NCI-H1105 (cell line): ENCODE measurements around the gene APCDD1L.

ENCODE experiments used
- DNase-seq: peaks from one replicate; lab custom pipeline; 2025; lab: John Stamatoyannopoulos, UW

APCDD1L gene

DNA sequence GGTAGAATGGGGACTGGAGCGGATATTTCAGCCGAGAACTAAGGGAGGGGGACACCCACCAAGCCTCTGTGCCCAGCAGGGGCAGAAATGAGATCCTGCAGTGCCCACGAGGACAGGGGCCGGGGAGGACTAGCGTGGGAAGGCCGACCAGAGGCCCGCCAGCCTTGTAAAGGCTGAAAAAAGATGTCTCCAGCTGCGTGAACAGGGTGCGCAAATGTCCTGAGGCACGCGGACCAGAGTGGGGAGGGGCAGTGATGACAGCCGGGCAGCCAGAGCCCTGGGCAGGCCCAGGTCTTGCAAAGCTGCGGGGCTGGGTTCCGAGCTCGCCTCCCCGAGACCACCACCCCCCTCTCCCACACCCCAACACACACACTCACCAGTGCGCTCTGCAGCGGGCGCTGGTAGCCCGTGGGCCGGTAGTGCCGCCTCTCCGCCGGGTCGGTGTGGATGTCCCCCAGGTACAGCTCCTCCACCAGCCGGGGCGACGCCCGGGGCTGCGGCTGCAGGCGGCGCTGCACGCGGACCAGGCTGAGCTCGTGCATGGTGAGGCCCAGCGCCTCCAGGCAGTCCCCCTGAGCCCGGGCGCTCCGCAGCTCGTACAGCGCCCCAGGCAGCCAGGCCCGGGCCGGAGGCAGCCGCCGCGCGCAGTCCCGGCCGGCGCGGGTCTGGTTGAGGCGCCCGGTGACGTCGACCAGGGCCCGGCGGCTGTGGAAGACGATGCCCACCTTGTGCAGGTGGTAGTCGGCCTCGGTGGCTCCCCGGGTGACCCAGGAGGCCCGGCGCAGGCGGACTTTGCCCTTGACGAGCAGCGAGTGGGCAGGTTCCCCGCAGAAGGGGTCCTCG is 48.2 kb downstream of the APCDD1L start:
- DNase-seq, result no peak

DNA sequence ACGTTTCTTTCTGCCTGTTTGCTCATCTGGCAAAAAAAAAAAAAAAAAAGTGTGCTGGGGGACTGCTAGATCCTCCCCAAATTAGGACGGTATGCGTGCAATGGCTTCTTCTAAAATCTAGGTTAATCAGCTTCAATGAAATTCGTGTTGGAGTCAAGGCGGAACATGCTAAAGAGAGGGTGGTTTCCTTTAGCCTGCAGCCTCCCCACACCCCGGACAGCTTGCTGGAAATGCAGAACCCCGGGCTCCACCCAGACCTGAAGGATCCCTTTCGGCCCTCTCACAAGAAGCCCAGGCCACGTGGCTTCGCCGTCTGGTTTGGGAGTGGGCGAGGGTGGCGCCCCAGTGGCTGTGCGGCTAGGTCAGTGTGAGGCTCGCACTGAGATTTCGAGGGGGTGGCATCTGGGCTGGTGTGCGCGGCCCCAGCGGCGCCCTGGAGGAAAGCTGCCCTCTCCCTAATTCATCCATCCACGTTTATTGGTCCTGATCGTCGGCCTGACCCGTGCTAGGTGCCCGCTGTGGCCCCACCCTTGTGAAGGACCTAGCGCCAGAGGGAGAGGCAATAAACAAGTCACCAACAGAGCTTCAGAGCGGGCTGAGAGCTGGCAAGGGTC is 49.0 kb downstream of the APCDD1L start:
- DNase-seq, result no peak

- DNase-seq, result no peak
Observed at GRCh38 chr20:58464838-58465237, 50.4 kb downstream of the APCDD1L start.

DNA sequence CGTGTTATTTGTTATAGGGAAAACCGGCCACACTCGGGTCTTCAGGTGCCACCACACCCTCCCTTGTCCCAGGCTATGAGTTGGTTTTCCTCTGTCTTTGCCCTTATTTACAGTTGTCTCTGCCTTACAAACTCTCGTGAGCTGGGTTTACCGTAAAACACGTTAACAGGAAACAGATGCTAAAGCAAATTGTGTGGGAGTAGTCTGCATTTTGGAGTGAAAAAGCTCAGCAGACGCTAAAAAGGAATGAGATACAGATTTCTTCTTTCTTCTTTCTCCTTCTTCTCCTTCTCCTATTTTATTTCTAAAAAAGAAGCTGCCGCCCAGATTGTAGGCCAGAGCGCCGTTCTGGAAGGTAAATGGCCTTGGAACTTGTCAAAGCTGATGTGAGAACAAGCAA is 51.9 kb downstream of the APCDD1L start:
- DNase-seq, result no peak

GRCh38 chr20:58461899-58462298 is 53.3 kb downstream of the APCDD1L start:
- DNase-seq, result no peak

GRCh38 chr20:58461104-58461503 is 54.1 kb downstream of the APCDD1L start:
- DNase-seq, result no peak

DNA sequence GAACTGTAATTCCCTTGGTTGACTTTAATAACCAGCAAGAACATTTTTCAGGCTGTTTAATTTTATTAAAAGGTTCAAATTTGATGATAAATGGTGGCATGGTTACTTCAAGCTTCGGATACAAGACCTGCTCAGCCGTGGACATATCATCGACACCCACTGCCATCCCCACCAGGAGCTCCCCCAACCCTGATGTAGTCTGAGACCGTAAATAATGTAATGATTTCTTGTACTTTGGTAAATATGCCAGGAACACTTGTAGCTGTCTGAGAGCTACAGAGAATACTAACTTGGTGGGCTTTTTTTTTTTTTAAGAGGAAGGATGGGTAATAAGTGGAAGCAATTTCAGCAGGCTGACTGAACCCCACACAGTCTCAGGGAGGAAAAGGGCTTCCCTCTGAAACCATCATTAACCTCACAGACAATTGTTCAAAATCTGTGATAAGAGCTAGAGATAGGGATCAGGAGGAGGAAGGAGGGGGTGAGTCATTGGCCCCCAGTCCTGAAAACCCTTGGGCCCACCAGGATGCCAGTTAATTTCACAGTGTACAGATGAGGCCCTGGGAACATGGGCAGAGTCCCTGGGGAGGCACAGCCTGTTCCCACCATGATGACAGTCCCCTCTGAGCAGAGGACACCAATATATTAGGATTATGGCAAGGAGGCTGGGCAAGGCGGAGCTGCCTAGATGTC is 56.0 kb downstream of the APCDD1L start:
- DNase-seq, result no peak

GRCh38 chr20:58458342-58459057 is 56.7 kb downstream of the APCDD1L start:
- no peak for DNase-seq

DNA sequence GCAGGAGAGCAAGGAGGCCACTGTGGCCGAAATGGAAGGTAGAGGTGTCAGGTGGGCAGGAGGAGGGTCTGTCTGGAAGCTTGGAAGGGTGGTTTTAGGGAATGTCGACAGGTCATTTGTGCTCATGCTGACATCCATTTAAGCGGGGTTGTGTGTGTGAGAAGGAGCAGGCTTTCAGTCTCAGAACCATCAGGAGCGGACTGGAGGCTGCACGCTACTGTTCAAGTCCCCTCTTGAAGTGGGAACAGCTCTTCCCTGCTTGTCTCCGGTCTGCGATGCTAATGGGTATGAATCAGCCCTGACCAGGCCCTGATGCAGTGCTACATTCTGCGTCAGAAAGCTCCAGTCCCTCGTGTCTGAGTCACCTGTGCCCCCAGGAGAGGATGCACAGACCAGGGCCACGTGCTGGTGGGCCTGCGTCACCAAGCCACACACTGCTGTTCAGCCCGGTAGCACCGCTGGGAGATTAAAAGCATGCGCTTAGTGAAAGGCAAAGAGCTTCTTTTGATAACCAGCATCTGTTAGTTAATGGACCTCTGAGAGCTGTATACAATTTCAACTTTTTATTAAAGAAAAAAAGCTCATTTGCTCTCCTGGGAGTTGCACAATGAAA is 58.0 kb downstream of the APCDD1L start:
- peak; percentile 40 for DNase-seq

DNA sequence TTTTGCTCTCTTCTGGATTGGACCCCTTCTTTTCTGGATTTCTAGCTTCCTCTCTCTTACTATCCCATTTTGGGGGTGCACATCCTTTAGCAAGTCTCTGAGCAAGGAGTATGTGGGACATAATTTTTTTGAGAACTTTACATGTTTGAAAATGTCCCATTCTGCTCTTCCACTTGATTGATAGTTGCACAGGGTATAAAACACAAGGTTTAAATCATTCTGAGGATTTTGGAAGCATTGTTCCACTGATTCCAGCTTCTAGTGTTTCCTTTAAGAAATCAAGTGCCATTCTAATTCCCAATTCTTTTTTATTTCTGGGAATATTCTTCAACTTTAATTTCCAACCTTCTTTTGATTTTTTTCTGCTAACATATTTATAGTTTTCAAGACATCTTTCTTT is 60.7 kb downstream of the APCDD1L start:
- no peak for DNase-seq

GRCh38 chr20:58453391-58453790 is 61.8 kb downstream of the APCDD1L start:
- no peak for DNase-seq

DNA sequence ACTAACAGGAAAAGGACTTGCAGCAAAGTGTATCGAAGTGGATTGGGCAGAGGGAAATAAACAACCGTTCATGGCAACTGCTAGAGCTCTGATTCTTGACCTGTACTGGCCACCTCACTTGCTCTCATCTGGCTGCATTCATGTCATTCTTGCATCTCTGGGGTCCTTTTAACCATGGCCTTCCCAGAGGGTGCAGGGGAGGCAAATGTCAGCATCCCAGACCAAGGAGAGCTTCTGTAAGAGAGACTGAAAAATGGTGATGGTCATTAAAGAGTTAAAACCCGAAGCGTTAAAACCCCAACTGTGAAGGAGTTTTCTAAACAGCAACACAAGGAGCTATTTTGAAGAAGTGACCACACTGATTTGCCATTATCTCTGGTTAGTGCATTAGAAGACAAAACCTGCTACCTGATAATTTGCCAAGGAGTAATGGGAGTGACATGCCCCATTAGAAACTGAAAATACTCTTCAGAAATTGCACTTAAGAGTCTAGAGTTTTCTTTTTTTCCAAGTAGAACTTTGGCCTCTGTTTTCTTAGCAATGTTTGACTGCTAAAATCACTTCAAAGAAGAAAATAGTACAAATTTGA is 62.4 kb downstream of the APCDD1L start:
- DNase-seq, result no peak

DNA sequence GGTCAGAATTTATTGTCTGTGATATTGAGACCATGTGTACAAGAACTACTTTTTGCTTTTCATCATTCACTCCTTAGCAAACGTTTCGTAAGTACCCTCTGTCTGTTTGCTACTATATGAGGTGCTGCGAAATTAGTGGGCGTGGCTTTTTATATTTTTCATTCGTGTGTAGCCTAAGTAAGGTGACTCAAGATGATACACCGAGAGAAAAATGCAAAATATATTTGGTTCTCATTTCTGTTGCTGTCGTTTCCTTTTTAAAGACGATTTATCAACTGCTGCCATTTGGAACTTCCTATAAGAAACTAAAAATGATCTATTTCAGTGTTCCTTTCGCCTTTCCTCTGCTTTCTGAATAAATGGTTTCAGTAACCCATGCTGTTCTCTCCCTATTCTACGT is 64.9 kb downstream of the APCDD1L start:
- DNase-seq, result no peak

GRCh38 chr20:58449681-58450221 is 65.4 kb downstream of the APCDD1L start:
- no peak for DNase-seq

DNA sequence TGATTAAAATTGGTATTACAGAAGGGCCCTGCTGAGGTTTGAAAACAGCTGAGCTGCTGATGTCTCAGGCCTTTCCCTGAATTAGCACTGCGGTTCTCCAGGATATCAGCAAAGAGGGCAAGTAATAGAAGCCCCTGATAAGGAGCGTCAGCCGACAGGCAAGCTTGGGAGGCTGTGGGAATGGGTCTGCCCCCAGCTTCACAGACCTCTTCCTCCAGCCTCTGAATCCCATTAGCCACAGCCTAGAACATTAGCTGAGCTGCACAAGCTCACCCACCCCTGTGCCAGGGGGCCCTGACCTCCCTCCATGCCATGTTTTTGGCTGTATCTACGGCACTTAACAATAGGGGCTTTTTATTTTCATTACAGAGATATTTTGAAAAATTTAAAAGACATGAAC is 66.2 kb downstream of the APCDD1L start:
- no peak for DNase-seq

DNA sequence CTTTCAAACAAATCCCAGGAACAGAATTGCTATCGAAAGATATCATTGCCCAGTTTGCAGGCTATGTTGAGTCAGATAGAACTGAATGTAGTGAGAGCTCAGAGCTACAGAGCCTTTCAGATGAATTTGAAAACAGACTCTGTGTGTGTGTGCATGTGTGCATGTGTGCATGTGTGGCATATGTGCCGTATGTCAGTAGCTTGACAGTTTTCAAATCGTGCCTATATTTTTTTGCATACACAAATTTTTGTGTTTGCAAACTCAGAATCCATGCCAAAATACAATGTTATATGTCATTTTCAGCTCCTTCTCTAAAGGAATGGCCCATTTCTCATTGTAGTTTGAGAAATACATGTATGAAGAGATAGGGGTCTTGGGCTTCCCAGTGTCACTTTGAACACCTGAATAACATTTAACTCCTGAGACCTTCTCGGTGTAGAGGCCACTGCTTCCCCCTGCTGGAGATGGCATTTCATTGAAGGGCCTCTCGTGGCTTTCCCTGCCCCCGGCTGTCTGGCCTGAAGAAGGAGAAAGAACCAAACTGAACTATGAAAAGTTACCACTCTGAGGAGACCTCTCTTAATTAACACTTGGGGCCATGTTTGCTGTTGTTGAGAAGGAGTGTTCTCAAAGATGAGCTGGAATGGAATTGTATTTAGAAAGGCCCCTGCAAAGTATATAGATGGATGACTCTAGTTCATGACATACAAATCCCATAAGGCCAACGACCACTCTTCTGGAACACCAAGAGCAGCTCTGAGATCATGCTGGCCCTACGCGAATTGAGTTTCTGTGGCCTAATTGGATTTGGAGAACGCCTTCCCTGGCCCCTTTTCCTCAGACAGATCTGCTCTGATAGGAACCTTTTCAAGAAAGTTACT is 67.4 kb downstream of the APCDD1L start:
- peak; percentile 4 for DNase-seq

DNA sequence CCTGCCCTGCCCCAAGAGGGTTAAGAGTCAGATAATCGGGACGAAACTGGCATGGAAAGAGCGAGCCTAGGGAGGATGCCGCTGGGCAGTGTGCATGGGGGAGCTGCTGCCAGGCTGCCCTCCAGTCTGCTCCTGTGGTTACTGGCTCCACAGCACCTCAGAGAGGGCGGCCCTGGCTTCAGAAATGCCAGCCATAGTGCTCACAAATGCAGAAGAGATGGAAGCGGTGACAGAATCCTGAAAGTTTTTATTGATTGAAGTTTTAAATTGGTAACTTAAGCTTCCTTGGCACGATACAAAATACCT is 68.3 kb downstream of the APCDD1L start:
- no peak for DNase-seq

GRCh38 chr20:58446264-58446959 is 68.8 kb downstream of the APCDD1L start:
- DNase-seq, result no peak

DNA sequence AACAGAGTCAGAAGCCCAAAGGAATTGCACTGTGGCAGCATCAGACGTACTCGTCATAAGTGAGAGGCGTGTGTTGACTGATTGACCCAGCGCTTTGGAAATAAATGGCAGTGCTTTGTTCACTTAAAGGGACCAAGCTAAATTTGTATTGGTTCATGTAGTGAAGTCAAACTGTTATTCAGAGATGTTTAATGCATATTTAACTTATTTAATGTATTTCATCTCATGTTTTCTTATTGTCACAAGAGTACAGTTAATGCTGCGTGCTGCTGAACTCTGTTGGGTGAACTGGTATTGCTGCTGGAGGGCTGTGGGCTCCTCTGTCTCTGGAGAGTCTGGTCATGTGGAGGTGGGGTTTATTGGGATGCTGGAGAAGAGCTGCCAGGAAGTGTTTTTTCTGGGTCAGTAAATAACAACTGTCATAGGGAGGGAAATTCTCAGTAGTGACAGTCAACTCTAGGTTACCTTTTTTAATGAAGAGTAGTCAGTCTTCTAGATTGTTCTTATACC is 70.4 kb downstream of the APCDD1L start:
- DNase-seq, result no peak

DNA sequence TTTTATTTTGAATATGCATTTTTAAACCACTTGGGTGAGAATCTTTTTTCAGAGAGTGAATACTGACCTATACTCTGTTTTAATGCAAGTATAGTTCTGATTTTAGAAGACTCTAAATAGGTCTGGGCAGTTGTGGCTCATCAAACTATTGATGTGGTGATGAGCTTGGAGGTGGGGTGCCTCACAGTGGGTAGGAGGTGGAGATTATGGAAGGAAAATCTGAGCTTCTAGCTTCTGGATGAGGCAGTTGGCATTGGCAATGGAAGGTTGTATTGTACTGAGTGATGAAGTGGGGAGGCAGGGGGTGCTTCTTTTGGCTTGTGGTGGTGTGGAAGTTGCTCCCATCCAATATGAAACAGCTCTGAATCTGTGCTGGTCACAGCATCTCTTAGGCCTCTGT is 73.5 kb downstream of the APCDD1L start:
- DNase-seq, result no peak
